Ishikawa (cell line): Measurements from ENCODE around the gene WNT7B.

Source experiments
- REST ChIP-seq: IDR thresholded peaks from 2 replicates; pipeline ENCODE4 v1.6.1; 2012; ENCODE audit warnings: low read depth, mild to moderate bottlenecking
- TAF1 ChIP-seq: IDR thresholded peaks from 2 replicates; pipeline ENCODE4 v1.6.1; 2012; ENCODE audit warnings: low read depth, mild to moderate bottlenecking
- TCF12 ChIP-seq: IDR thresholded peaks from 2 replicates; pipeline ENCODE4 v1.6.1; 2012; ENCODE audit warnings: low read depth
- YY1 ChIP-seq: IDR thresholded peaks from 2 replicates; pipeline ENCODE4 v1.6.1; 2012; ENCODE audit warnings: low read depth
- TF ChIP-seq, protein P1 (sequence below): IDR thresholded peaks from 2 replicates; pipeline ENCODE4 v1.6.1; 2012

DNA sequence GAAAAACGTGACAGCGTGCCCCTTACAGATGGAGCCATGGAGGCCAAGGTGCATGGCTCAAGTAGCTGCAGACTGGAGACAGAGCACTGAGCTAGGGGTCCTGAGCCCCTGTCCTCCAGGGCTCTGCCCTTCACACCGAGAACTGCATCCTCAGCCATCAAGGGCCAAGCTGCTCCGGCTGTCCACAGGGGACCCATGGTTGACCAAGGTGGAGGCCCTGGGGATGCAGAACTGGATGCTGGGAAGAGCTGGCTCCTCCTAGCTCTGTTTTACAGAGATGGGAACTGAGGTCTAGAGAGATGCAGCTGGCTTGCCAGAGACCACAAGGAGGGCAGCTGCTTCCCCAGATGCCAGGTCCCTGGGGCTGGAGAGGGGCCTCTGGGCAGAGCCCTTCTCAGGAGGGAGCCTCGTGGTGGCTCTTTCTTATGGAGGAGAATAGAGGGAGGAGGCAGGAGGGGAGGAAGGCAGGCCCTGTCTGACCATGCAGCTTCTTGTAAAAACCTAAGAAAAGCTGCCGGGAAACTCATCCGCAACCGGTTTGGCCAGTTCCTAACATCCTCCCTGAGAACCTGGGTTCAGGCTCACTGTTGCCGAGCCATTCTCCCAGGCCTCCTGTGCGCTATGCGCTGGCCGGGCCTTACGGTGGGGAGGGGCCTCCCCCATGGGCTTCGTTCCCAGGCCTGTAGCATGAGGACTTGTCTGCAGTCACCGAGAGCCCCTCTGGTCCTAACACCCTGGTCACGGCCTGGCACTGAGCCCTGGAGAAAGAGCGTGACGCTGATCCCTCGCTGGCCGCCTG, 80.6 kb downstream of the WNT7B start:
- TF ChIP-seq TCF12: no peak
- TF ChIP-seq YY1: peak; percentile 46; the same call in 1 of the 2 replicates
- no peak for TF ChIP-seq REST
- TF ChIP-seq, protein P1, sequence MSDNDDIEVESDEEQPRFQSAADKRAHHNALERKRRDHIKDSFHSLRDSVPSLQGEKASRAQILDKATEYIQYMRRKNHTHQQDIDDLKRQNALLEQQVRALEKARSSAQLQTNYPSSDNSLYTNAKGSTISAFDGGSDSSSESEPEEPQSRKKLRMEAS: peak; percentile 50
- no peak for TF ChIP-seq TAF1
